Activated naive CD8-positive, alpha-beta T cell treated with anti-CD3 and anti-CD28 coated beads, Interleukin-2, amount 50 U/mL, for 16 hours (primary cell): ENCODE results near the gene CBX6.

Experiments
- DNase-seq: peaks from one replicate; pipeline ENCODE4 v3.0.0-alpha.2; 2020; ENCODE audit warnings: low read depth, low spot score

CBX6 gene

GRCh38 chr22:38820020-38820419, 52.0 kb downstream of the CBX6 start:
- no peak for DNase-seq

DNA sequence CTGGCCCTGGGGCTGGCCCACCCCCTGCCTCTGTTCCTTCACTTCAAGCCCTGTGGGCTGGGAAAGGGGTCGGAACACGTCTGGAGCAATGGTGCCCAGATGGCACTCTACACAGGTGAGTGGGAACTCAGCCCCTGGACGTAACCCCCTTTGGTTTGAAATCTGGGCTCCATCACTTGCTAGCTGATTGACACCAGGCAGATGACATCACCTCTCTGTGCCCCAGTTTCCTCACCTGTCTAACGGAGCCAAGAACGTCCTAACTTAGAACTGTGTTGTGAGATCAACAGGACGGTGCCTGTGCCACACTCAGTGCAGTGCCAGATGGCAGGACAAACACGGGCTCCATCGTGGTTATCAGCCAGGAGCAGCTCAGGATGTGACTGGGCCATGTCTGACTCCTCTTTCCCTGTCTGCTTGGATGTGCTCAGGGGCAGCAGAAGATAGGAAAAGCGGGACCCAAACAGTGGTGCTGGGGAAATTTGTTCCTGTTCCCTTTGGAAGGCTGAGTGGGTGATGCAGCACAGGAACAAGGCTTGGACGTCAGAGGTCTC, 52.6 kb downstream of the CBX6 start:
- DNase-seq, result no peak

DNA sequence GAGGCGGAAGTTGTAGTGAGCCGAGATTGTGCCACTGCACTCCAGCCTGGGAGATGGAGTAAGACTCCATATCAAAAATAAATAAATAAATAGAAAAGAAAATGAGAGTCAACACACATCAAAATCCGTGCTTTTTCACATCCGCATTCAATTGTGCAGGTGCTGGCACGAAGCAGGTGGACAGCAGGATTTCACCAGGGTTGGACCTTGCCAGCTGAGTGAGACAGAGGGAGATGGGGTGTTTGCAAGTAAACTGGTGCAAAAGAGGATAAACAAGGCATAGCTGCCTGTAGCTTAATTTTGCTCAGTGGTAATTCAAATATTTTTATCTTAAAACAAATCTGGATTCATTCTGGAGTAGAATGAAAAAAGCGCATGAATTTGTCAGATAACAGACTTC, 54.8 kb downstream of the CBX6 start:
- no peak for DNase-seq

DNA sequence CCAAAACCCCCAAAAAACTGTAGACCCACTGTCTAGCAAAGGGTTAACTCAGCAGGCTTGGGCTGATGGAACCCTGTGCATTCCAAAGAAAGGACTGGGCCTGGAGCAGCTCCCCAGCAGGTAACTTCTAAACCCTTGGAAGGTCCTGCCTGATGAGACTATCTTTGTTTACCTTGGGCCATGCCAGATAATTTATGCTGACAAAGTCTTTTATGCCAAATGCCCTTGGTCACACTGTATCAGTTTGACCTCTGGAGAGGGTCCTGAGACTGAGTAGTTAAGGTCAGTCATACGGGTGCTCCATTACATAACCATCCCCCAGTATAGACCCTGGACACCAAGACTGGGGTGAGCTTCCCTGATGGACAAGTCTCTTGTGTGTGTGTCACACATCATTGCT, 56.2 kb downstream of the CBX6 start:
- DNase-seq, result no peak
